Left renal cortex interstitium (tissue), 4 donors: ENCODE data around the gene RAB3D. TPM values are rescaled to one million over a fixed set of nuclear protein-coding genes. Genes with fewer than 3 reads are reported as not detected.
"Not testable (repeated sequence)": the region's sequence is repeated elsewhere in the genome, so short reads cannot be mapped to it uniquely, and the experiment has no call there.

Experiments
- DNase-seq, 4 donors: peaks; one replicate each; pipeline ENCODE4 v3.0.0-alpha.2; 2013; ENCODE audit warnings: low read depth in 4 of 4, low spot score in 2 of 4, missing footprints in 1 of 4
- polyA plus RNA-seq, 4 donors: library from polyadenylated mRNA; unstranded; fragments of 120-200 nt; gene quantifications; one replicate each; pipeline ENCODE4 v1.2.1, GENCODE V29; 2013; ENCODE audit not compliant: insufficient read length in 4 of 4

The RAB3D gene
- polyA plus RNA-seq, 4 donors: 15.7 to 19.6 (median 17.5) TPM

GRCh38 chr19:11342429-11342828 lies 3.0 kb upstream of the RAB3D start:
- DNase-seq: no peak

- not testable (repeated sequence) for DNase-seq
Measured at GRCh38 chr19:11340099-11340467, 626 bp upstream of the RAB3D start.

GRCh38 chr19:11338569-11339253 lies 746 bp downstream of the RAB3D start:
- DNase-seq: no peak

- no peak for DNase-seq
Measured at GRCh38 chr19:11338121-11338520, 1.3 kb downstream of the RAB3D start.

- no peak for DNase-seq
Measured at GRCh38 chr19:11337080-11337479, 2.4 kb downstream of the RAB3D start.

- DNase-seq: no peak
Measured at GRCh38 chr19:11335449-11336146, 3.9 kb downstream of the RAB3D start.

GRCh38 chr19:11333838-11334237 lies 5.6 kb downstream of the RAB3D start:
- DNase-seq: not testable (repeated sequence)

GRCh38 chr19:11332822-11333221 lies 6.6 kb downstream of the RAB3D start:
- no peak for DNase-seq

- no peak for DNase-seq
Measured at GRCh38 chr19:11331502-11331901, 8.0 kb downstream of the RAB3D start.

- no peak for DNase-seq
Measured at GRCh38 chr19:11330127-11330526, 9.3 kb downstream of the RAB3D start.

GRCh38 chr19:11325544-11325943 lies 13.9 kb downstream of the RAB3D start:
- DNase-seq: no peak

- DNase-seq: no peak
Measured at GRCh38 chr19:11324748-11325389, 14.6 kb downstream of the RAB3D start.

GRCh38 chr19:11324079-11324661 lies 15.3 kb downstream of the RAB3D start:
- peak in 1 of 4 donors; percentile 70 for DNase-seq

GRCh38 chr19:11323601-11324078 lies 15.8 kb downstream of the RAB3D start:
- DNase-seq: no peak

- DNase-seq: no peak
Measured at GRCh38 chr19:11322269-11323024, 17.0 kb downstream of the RAB3D start.

- no peak for DNase-seq
Measured at GRCh38 chr19:11321191-11322126, 18.0 kb downstream of the RAB3D start.

GRCh38 chr19:11320278-11320995 lies 19.0 kb downstream of the RAB3D start:
- not testable (repeated sequence) for DNase-seq

- no peak for DNase-seq
Measured at GRCh38 chr19:11306337-11306736, 33.1 kb downstream of the RAB3D start.

GRCh38 chr19:11304936-11305335 lies 34.5 kb downstream of the RAB3D start:
- DNase-seq: no peak
